HEK293 (cell line): ENCODE data around the gene CPT1C.

Experiments used
- GLI4 ChIP-seq: fragments of 450-650 bp; formaldehyde crosslinking; IDR thresholded peaks from 2 replicates; pipeline ENCODE4 v1.5.1; 2016; ENCODE audit warnings: missing biosample characterization, missing genetic modification characterization
- IKZF3 ChIP-seq: fragments of 450-650 bp; IDR thresholded peaks from 2 replicates; pipeline ENCODE4 v1.5.0; 2018; ENCODE audit warnings: missing biosample characterization, mild to moderate bottlenecking, missing genetic modification characterization, moderate library complexity
- KLF17 ChIP-seq: fragments of 450-650 bp; formaldehyde crosslinking; IDR thresholded peaks from 2 replicates; pipeline ENCODE4 v1.5.1; 2016; ENCODE audit warnings: missing biosample characterization, missing genetic modification characterization
- KLF8 ChIP-seq: fragments of 450-650 bp; formaldehyde crosslinking; IDR thresholded peaks from 2 replicates; pipeline ENCODE4 v1.5.1; 2016; ENCODE audit warnings: missing biosample characterization, missing genetic modification characterization
- OSR2 ChIP-seq: fragments of 450-650 bp; formaldehyde crosslinking; IDR thresholded peaks from 2 replicates; pipeline ENCODE4 v1.5.1; 2016; ENCODE audit warnings: missing biosample characterization, missing genetic modification characterization
- PRDM2 ChIP-seq: fragments of 450-650 bp; formaldehyde crosslinking; IDR thresholded peaks from 2 replicates; pipeline ENCODE4 v1.5.1; 2016; ENCODE audit warnings: missing biosample characterization, missing genetic modification characterization, borderline replicate concordance
- SCRT2 ChIP-seq: fragments of 450-650 bp; formaldehyde crosslinking; IDR thresholded peaks from 2 replicates; pipeline ENCODE4 v1.5.1; 2016; ENCODE audit warnings: missing biosample characterization, missing genetic modification characterization
- ZBTB6 ChIP-seq: fragments of 450-650 bp; formaldehyde crosslinking; IDR thresholded peaks from 2 replicates; pipeline ENCODE4 v1.5.1; 2017; ENCODE audit warnings: missing biosample characterization, missing genetic modification characterization
- ZEB2 ChIP-seq: fragments of 450-650 bp; formaldehyde crosslinking; IDR thresholded peaks from 2 replicates; pipeline ENCODE4 v1.5.1; 2016; ENCODE audit warnings: missing biosample characterization, missing genetic modification characterization
- ZFHX2 ChIP-seq: fragments of 450-650 bp; formaldehyde crosslinking; conservative IDR thresholded peaks from 2 replicates; pipeline ENCODE4 v1.5.1; 2016; ENCODE audit warnings: missing biosample characterization, missing genetic modification characterization
- ZIC2 ChIP-seq: fragments of 450-650 bp; formaldehyde crosslinking; IDR thresholded peaks from 2 replicates; pipeline ENCODE4 v1.5.1; 2016; ENCODE audit warnings: missing biosample characterization, missing genetic modification characterization
- ZNF112 ChIP-seq: fragments of 450-650 bp; formaldehyde crosslinking; IDR thresholded peaks from 2 replicates; pipeline ENCODE4 v1.5.0; 2017; ENCODE audit warnings: missing biosample characterization, missing genetic modification characterization
- ZNF157 ChIP-seq: fragments of 450-650 bp; formaldehyde crosslinking; IDR thresholded peaks from 2 replicates; pipeline ENCODE4 v1.5.1; 2016; ENCODE audit warnings: missing biosample characterization, missing genetic modification characterization
- ZNF202 ChIP-seq: fragments of 450-650 bp; formaldehyde crosslinking; IDR thresholded peaks from 2 replicates; pipeline ENCODE4 v1.5.1; 2016; ENCODE audit warnings: missing biosample characterization, missing genetic modification characterization, borderline replicate concordance
- ZNF24 ChIP-seq: fragments of 450-650 bp; formaldehyde crosslinking; IDR thresholded peaks from 2 replicates; pipeline ENCODE4 v1.5.1; 2016; ENCODE audit warnings: missing biosample characterization, missing genetic modification characterization
- ZNF248 ChIP-seq: fragments of 450-650 bp; formaldehyde crosslinking; IDR thresholded peaks from 2 replicates; pipeline ENCODE4 v1.5.1; 2017; ENCODE audit warnings: missing biosample characterization, missing genetic modification characterization
- ZNF26 ChIP-seq: fragments of 450-650 bp; formaldehyde crosslinking; IDR thresholded peaks from 2 replicates; pipeline ENCODE4 v1.5.1; 2016; ENCODE audit warnings: missing biosample characterization, missing genetic modification characterization
- ZNF311 ChIP-seq: fragments of 450-650 bp; formaldehyde crosslinking; IDR thresholded peaks from 2 replicates; pipeline ENCODE4 v1.5.1; 2017; ENCODE audit warnings: missing biosample characterization, missing genetic modification characterization, borderline replicate concordance
- ZNF416 ChIP-seq: fragments of 450-650 bp; formaldehyde crosslinking; IDR thresholded peaks from 2 replicates; pipeline ENCODE4 v1.5.1; 2016; ENCODE audit warnings: missing biosample characterization, missing genetic modification characterization
- ZNF433 ChIP-seq: fragments of 450-650 bp; formaldehyde crosslinking; IDR thresholded peaks from 2 replicates; pipeline ENCODE4 v1.5.1; 2016; ENCODE audit warnings: missing biosample characterization, missing genetic modification characterization, low read depth
- ZNF560 ChIP-seq: fragments of 450-650 bp; formaldehyde crosslinking; IDR thresholded peaks from 2 replicates; pipeline ENCODE4 v1.5.1; 2017; ENCODE audit warnings: missing biosample characterization, missing genetic modification characterization, borderline replicate concordance
- ZNF677 ChIP-seq: fragments of 450-650 bp; IDR thresholded peaks from 2 replicates; pipeline ENCODE4 v1.5.0; 2018; ENCODE audit warnings: missing biosample characterization, mild to moderate bottlenecking, missing genetic modification characterization, moderate library complexity
- ZNF76 ChIP-seq: fragments of 450-650 bp; formaldehyde crosslinking; IDR thresholded peaks from 2 replicates; pipeline ENCODE4; 2016; ENCODE audit warnings: low read depth, missing biosample characterization, missing genetic modification characterization, borderline replicate concordance
- ZNF837 ChIP-seq: fragments of 450-650 bp; formaldehyde crosslinking; IDR thresholded peaks from 2 replicates; pipeline ENCODE4 v1.5.1; 2016; ENCODE audit warnings: missing biosample characterization, missing genetic modification characterization
- ZNF843 ChIP-seq: fragments of 450-650 bp; formaldehyde crosslinking; IDR thresholded peaks from 2 replicates; pipeline ENCODE4 v1.5.1; 2016; ENCODE audit warnings: missing biosample characterization, missing genetic modification characterization
- ZSCAN18 ChIP-seq: fragments of 450-650 bp; formaldehyde crosslinking; IDR thresholded peaks from 2 replicates; pipeline ENCODE4 v1.5.1; 2016; ENCODE audit warnings: missing biosample characterization, missing genetic modification characterization
- ZSCAN4 ChIP-seq: fragments of 450-650 bp; formaldehyde crosslinking; IDR thresholded peaks from 2 replicates; pipeline ENCODE4 v1.5.1; 2017; ENCODE audit warnings: missing biosample characterization, missing genetic modification characterization

CPT1C gene

GRCh38 chr19:49665351-49666119 lies 25.4 kb upstream of the CPT1C start, which contains the start of the genes BCL2L12 and IRF3 (continued):
- TF ChIP-seq PRDM2 (tag by site-specific recombination) (no peak), ZNF311 (no peak), ZNF433 (tag by site-specific recombination) (no peak), ZSCAN18 (tag by site-specific recombination) (no peak), IKZF3 (tag by site-specific recombination) (peak; percentile 68), ZNF202 (no peak), ZNF24 (no peak), ZBTB6 (tag by site-specific recombination) (no peak), ZEB2 (tag by site-specific recombination) (peak; percentile 60), ZNF26 (tag by site-specific recombination) (no peak), ZNF157 (tag by site-specific recombination) (no peak), KLF8 (tag by site-specific recombination) (peak; percentile 26; the same call in 1 of the 2 replicates), ZNF843 (tag by site-specific recombination) (peak; percentile 39; the same call in 1 of the 2 replicates), ZFHX2 (tag by site-specific recombination) (peak; percentile 53), ZNF837 (tag by site-specific recombination) (no peak), ZIC2 (tag by site-specific recombination) (no peak; the same call in 1 of the 2 replicates), OSR2 (tag by site-specific recombination) (no peak), ZNF560 (tag by site-specific recombination) (no peak), GLI4 (tag by site-specific recombination) (no peak), ZSCAN4 (tag by site-specific recombination) (no peak), KLF17 (tag by site-specific recombination) (no peak), SCRT2 (tag by site-specific recombination) (no peak), ZNF76 (peak; percentile 84; the same call in 1 of the 2 replicates), ZNF416 (tag by site-specific recombination) (no peak), ZNF112 (tag by site-specific recombination) (no peak), ZNF248 (tag by site-specific recombination) (no peak), ZNF677 (tag by site-specific recombination) (no peak)
